H9 (cell line): ENCODE measurements around the gene EBF4. TPM values are rescaled to one million over a fixed set of nuclear protein-coding genes. Genes with fewer than 3 reads are reported as not detected.

Experiments used
- DNase-seq: peaks from one replicate; pipeline ENCODE4 v3.0.0-alpha.2; 2017
- H2AFZ ChIP-seq: one replicate; pipeline ENCODE4 v1.6.1; 2013; ENCODE audit warnings: mild to moderate bottlenecking, low read length, control low read depth, moderate library complexity
- H2AK5ac ChIP-seq: 2 replicates; pipeline ENCODE4 v1.6.1; 2013; ENCODE audit warnings: low read length, control low read depth, mixed read lengths; ENCODE audit not compliant: insufficient read length
- H2BK120ac ChIP-seq: one replicate; pipeline ENCODE4 v1.6.1; 2013; ENCODE audit warnings: low read depth, mild to moderate bottlenecking, low read length, control low read depth, inconsistent platforms; ENCODE audit not compliant: poor library complexity, severe bottlenecking
- H2BK12ac ChIP-seq: 2 replicates; pipeline ENCODE4 v1.6.1; 2013; ENCODE audit warnings: low read length, control low read depth, mixed read lengths, low read depth; ENCODE audit not compliant: insufficient read length
- H2BK15ac ChIP-seq: 2 replicates; pipeline ENCODE4 v1.6.1; 2013; ENCODE audit warnings: low read depth, low read length, control low read depth
- H2BK20ac ChIP-seq: one replicate; pipeline ENCODE4 v1.6.1; 2013; ENCODE audit warnings: low read depth, mild to moderate bottlenecking, low read length, control low read depth, inconsistent platforms; ENCODE audit not compliant: poor library complexity, severe bottlenecking
- H2BK5ac ChIP-seq: 2 replicates; pipeline ENCODE4 v1.6.1; 2013; ENCODE audit warnings: low read length, control low read depth, mixed read lengths; ENCODE audit not compliant: insufficient read length
- H3K14ac ChIP-seq: 2 replicates; pipeline ENCODE4 v1.6.1; 2013; ENCODE audit warnings: low read length, control low read depth; ENCODE audit not compliant: insufficient read depth
- H3K18ac ChIP-seq: 2 replicates; pipeline ENCODE4 v1.6.1; 2013; ENCODE audit warnings: low read depth, mild to moderate bottlenecking, mixed read lengths, low read length, control low read depth; ENCODE audit not compliant: insufficient read length
- H3K23ac ChIP-seq: 2 replicates; pipeline ENCODE4 v1.6.1; 2013; ENCODE audit warnings: low read length, control low read depth, mixed read lengths, low read depth; ENCODE audit not compliant: insufficient read length
- H3K23me2 ChIP-seq: 2 replicates; pipeline ENCODE4 v1.6.1; 2013; ENCODE audit warnings: low read depth, mild to moderate bottlenecking, mixed read lengths, low read length, control low read depth; ENCODE audit not compliant: insufficient read length, poor library complexity, severe bottlenecking
- H3K27ac ChIP-seq: 2 replicates; pipeline ENCODE4 v1.5.1; 2013; ENCODE audit warnings: low read length, control low read depth, mixed read lengths, low read depth; ENCODE audit not compliant: insufficient read length
- H3K27me3 ChIP-seq: 2 replicates; pipeline ENCODE4 v1.6.1; 2013; ENCODE audit warnings: low read length, control low read depth, inconsistent platforms; ENCODE audit not compliant: insufficient read depth
- H3K4ac ChIP-seq: 2 replicates; pipeline ENCODE4 v1.6.1; 2013; ENCODE audit warnings: low read depth, mild to moderate bottlenecking, control low read depth, inconsistent platforms, low read length, moderate library complexity
- H3K4me1 ChIP-seq: 2 replicates; pipeline ENCODE4 v1.6.1; 2013; ENCODE audit warnings: low read length, control low read depth, inconsistent platforms; ENCODE audit not compliant: insufficient read depth
- H3K4me2 ChIP-seq: 2 replicates; pipeline ENCODE4 v1.6.1; 2013; ENCODE audit warnings: low read length, control low read depth, mixed read lengths; ENCODE audit not compliant: insufficient read length, insufficient read depth
- H3K56ac ChIP-seq: 2 replicates; pipeline ENCODE4 v1.6.1; 2013; ENCODE audit warnings: low read depth, mild to moderate bottlenecking, mixed read lengths, low read length, control low read depth; ENCODE audit not compliant: insufficient read length
- H3K79me1 ChIP-seq: 2 replicates; pipeline ENCODE4 v1.6.1; 2013; ENCODE audit warnings: low read depth, mild to moderate bottlenecking, moderate library complexity, low read length, control low read depth, inconsistent platforms; ENCODE audit not compliant: insufficient read depth, poor library complexity, severe bottlenecking
- H3K79me2 ChIP-seq: 2 replicates; pipeline ENCODE4 v1.6.1; 2013; ENCODE audit warnings: low read length, control low read depth, inconsistent platforms; ENCODE audit not compliant: insufficient read depth
- H3K9ac ChIP-seq: 2 replicates; pipeline ENCODE4 v1.6.1; 2013; ENCODE audit warnings: low read length, control low read depth, mixed read lengths; ENCODE audit not compliant: insufficient read length; ENCODE audit errors: extremely low read depth
- H3K9me3 ChIP-seq: one replicate; pipeline ENCODE4 v1.6.1; 2013; ENCODE audit warnings: low read depth, low read length, inconsistent platforms; ENCODE audit not compliant: control insufficient read depth
- H3T11ph ChIP-seq: one replicate; pipeline ENCODE4 v1.6.1; 2013; ENCODE audit warnings: mild to moderate bottlenecking, low read length, control low read depth, inconsistent platforms
- H4K20me1 ChIP-seq: one replicate; pipeline ENCODE4 v1.6.1; 2013; ENCODE audit not compliant: control insufficient read depth, insufficient read length, insufficient read depth
- H4K5ac ChIP-seq: 2 replicates; pipeline ENCODE4 v1.6.1; 2013; ENCODE audit warnings: low read depth, mild to moderate bottlenecking, mixed read lengths, low read length, control low read depth; ENCODE audit not compliant: insufficient read length
- H4K8ac ChIP-seq: replicated peaks from 2 replicates; pipeline ENCODE4 v1.6.1; 2013; ENCODE audit warnings: low read length, control low read depth, mixed read lengths, low read depth; ENCODE audit not compliant: insufficient read length
- H4K91ac ChIP-seq: 2 replicates; pipeline ENCODE4 v1.6.1; 2013; ENCODE audit warnings: low read depth, mild to moderate bottlenecking, moderate library complexity, mixed read lengths, low read length, control low read depth; ENCODE audit not compliant: insufficient read length
- H3K27ac Mint-ChIP-seq, 3 experiments: 2 replicates in 2 of 3; 3 replicates in 1 of 3; pipeline ENCODE4 v1.8.0; 2020 to 2021; ENCODE audit warnings: mixed read lengths in 3 of 3, mild to moderate bottlenecking in 1 of 3, moderate library complexity in 1 of 3
- H3K27me3 Mint-ChIP-seq: 2 replicates; pipeline ENCODE4 v1.8.0; 2021; ENCODE audit warnings: low read depth, mild to moderate bottlenecking, moderate library complexity, mixed read lengths
- H3K36me3 Mint-ChIP-seq, 3 experiments: 2 replicates in 2 of 3; 3 replicates in 1 of 3; pipeline ENCODE4 v1.8.0; 2020 to 2021; ENCODE audit warnings: low read depth in 3 of 3, mixed read lengths in 3 of 3; ENCODE audit not compliant: insufficient read depth in 1 of 3
- H3K4me1 Mint-ChIP-seq, 2 experiments: 2 replicates each; pipeline ENCODE4 v1.8.0; 2020; ENCODE audit warnings: mixed read lengths in 2 of 2
- H3K4me3 Mint-ChIP-seq, 2 experiments: 2 replicates in 1 of 2; 3 replicates in 1 of 2; pipeline ENCODE4 v1.8.0; 2020 to 2021; ENCODE audit warnings: mild to moderate bottlenecking in 2 of 2, mixed read lengths in 2 of 2, moderate library complexity in 1 of 2
- H3K9me3 Mint-ChIP-seq, 2 experiments: 2 replicates in 1 of 2; 3 replicates in 1 of 2; pipeline ENCODE4 v1.8.0; 2020; ENCODE audit warnings: mild to moderate bottlenecking in 2 of 2, mixed read lengths in 2 of 2, moderate library complexity in 1 of 2
- WGBS: extraction: QIAGEN DNeasy Blood & Tissue Kit; methylation state at CpG from one replicate; pipeline ENCODE4 v1.1.7; 2013; ENCODE audit warnings: missing lambda C conversion rate, low lambda C conversion rate, mixed read lengths; ENCODE audit not compliant: insufficient read length; ENCODE audit errors: extremely low coverage; 5-methylcytosine and 5-hydroxymethylcytosine counted together
- total RNA-seq: library from RNA; stranded (reverse); gene quantifications from 2 replicates; pipeline ENCODE4 v1.2.1, GENCODE V29; 2021
- TF ChIP-seq, protein P1 (sequence below): fragments of 200-600 bp; sonication (generic); conservative IDR thresholded peaks from 3 replicates; pipeline ENCODE4 v1.8.0; 2021; ENCODE audit warnings: antibody characterized with exemption, mild to moderate bottlenecking

EBF4 gene
- total RNA-seq, 1 experiment from 2014 or later, result 3.9 TPM

DNA sequence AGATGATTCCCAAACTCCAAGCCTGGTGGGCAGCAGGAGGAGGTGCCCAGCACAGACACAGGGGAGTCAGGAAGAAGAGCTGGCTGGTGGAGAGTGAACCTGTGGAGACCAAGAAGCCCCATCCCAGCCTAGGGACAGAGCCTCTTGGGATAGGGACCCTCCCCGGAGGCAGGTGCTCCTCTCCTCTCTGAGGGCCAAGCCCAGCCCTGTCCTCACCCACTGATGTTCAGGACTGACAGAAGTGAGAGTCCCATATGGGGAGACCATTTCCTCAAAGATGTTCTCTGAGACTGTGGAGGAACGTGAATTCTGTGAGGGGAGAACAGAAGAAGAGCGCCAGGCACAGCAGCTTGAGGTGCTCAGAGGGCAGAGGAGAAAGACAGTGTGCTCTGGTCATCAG is 2.4 kb upstream of the EBF4 start:
- H3T11ph ChIP-seq, result no peak overlapping the region
- peaks cover 86% of the 10 kb centered on the region for H3K27me3 Mint-ChIP-seq
- H3K18ac ChIP-seq, result no peak overlapping the region

More for the DNA sequence above, 2.4 kb upstream of the EBF4 start:
- DNase-seq, result no peak
- no peak overlapping the region for H3K23ac ChIP-seq
- Mint-ChIP-seq H3K27ac (no peak overlapping the region), H3K36me3 (peaks cover 0 to 5% (median 0%) of the 10 kb centered on the region in 3 experiments; a peak in 2 of 7 replicates), H3K4me1 (peaks cover 16 to 32% of the 10 kb centered on the region in 2 experiments), H3K4me3 (no peak overlapping the region), H3K9me3 (peaks cover 2 to 3% of the 10 kb centered on the region in 2 experiments; a peak in 4 of 5 replicates)
- H3K9me3 ChIP-seq, result no peaks in the 10 kb centered on the region
- H3K27ac ChIP-seq, result no peak overlapping the region
- no peaks in the 10 kb centered on the region for H3K4me1 ChIP-seq
- no peak overlapping the region for H4K91ac ChIP-seq
- no peak overlapping the region for H2BK120ac ChIP-seq
- no peak overlapping the region for H3K4ac ChIP-seq
- H3K27me3 ChIP-seq, result peaks cover 47% of the 10 kb centered on the region
- no peak overlapping the region for H2BK15ac ChIP-seq
- WGBS, result no CpG with 5 or more reads among the region's 3 CpGs
- no peak overlapping the region for H4K5ac ChIP-seq
- H2BK12ac ChIP-seq, result no peak overlapping the region
- H3K79me1 ChIP-seq, result no peaks in the 10 kb centered on the region
- H3K4me2 ChIP-seq, result no peak overlapping the region
- H3K79me2 ChIP-seq, result no peaks in the 10 kb centered on the region
- peaks cover 4% of the 10 kb centered on the region for H3K23me2 ChIP-seq
- H4K20me1 ChIP-seq, result peaks cover 4% of the 10 kb centered on the region
- no peak overlapping the region for H2AFZ ChIP-seq
- H3K9ac ChIP-seq, result no peak overlapping the region
- no peak overlapping the region for H2AK5ac ChIP-seq
- H3K56ac ChIP-seq, result no peak overlapping the region
- H4K8ac ChIP-seq, result no peak overlapping the region
- no peak overlapping the region; the same call in 1 of the 2 replicates for H3K14ac ChIP-seq
- no peak overlapping the region for H2BK5ac ChIP-seq
- TF ChIP-seq, protein P1, sequence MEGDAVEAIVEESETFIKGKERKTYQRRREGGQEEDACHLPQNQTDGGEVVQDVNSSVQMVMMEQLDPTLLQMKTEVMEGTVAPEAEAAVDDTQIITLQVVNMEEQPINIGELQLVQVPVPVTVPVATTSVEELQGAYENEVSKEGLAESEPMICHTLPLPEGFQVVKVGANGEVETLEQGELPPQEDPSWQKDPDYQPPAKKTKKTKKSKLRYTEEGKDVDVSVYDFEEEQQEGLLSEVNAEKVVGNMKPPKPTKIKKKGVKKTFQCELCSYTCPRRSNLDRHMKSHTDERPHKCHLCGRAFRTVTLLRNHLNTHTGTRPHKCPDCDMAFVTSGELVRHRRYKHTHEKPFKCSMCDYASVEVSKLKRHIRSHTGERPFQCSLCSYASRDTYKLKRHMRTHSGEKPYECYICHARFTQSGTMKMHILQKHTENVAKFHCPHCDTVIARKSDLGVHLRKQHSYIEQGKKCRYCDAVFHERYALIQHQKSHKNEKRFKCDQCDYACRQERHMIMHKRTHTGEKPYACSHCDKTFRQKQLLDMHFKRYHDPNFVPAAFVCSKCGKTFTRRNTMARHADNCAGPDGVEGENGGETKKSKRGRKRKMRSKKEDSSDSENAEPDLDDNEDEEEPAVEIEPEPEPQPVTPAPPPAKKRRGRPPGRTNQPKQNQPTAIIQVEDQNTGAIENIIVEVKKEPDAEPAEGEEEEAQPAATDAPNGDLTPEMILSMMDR, result no peak
- H2BK20ac ChIP-seq, result no peak overlapping the region
